Panc1 (cell line): ENCODE results near the gene NAA80. TPM values are rescaled to one million over a fixed set of nuclear protein-coding genes. Genes with fewer than 3 reads are reported as not detected.
A peak's percentile ranks its signal among the peaks of the same experiment; 100 is the strongest.

Experiments used
- ATAC-seq: fragments of 200-7000 bp; cut with Tn5 transposase; 2 replicates; pipeline ENCODE4 v1.9.1; 2020; ENCODE audit warnings: mild to moderate bottlenecking, moderate library complexity
- BruUV-seq: library from RNA; stranded (reverse); fragments of 400-500 nt; replicated peaks from 2 replicates; lab custom pipeline; 2021; lab: Mats Ljungman, UMichigan
- CTCF ChIA-PET: fragments of 300-600 bp; sonication (Branson Sonifier 250); formaldehyde crosslinking; loops from one replicate; lab custom pipeline; 2022; ENCODE audit warnings: antibody characterized with exemption; lab: Charles Lee
- POLR2A ChIA-PET: fragments of 300-600 bp; sonication (Branson Sonifier 250); formaldehyde crosslinking; loops from one replicate; lab custom pipeline; 2022; ENCODE audit warnings: antibody characterized with exemption; lab: Charles Lee
- DNase-seq: peaks from one replicate; pipeline ENCODE4 v3.0.0-alpha.2; 2010; ENCODE audit warnings: low read depth, low spot score
- H3K27ac ChIP-seq: 2 replicates; pipeline ENCODE4 v1.5.1; 2011; ENCODE audit warnings: mild to moderate bottlenecking, low read length, inconsistent platforms
- H3K27me3 ChIP-seq: fragments of 200-500 bp; sonication (Bioruptor generic); 2 replicates; pipeline ENCODE4 v1.6.0; 2014; ENCODE audit warnings: low read length, inconsistent platforms; ENCODE audit not compliant: control insufficient read depth, insufficient read depth
- H3K36me3 ChIP-seq: fragments of 200-500 bp; sonication (Bioruptor generic); 2 replicates; pipeline ENCODE4 v1.5.1; 2014; ENCODE audit warnings: inconsistent platforms, mild to moderate bottlenecking, low read length, moderate library complexity; ENCODE audit not compliant: control insufficient read depth, insufficient read depth
- H3K4me1 ChIP-seq: 2 replicates; pipeline ENCODE4 v1.5.1; 2011; ENCODE audit warnings: inconsistent platforms, mild to moderate bottlenecking, low read length, moderate library complexity; ENCODE audit not compliant: control insufficient read depth, insufficient read depth
- H3K4me3 ChIP-seq, 2 experiments: 2 replicates each; pipeline ENCODE4 v1.5.1; 2011 to 2012; ENCODE audit warnings: low read depth in 2 of 2, low read length in 2 of 2, mild to moderate bottlenecking in 2 of 2, inconsistent platforms in 1 of 2, moderate library complexity in 1 of 2
- H3K9me3 ChIP-seq: fragments of 200-500 bp; sonication (Bioruptor generic); 2 replicates; pipeline ENCODE4 v1.5.1; 2014; ENCODE audit warnings: low read depth, mild to moderate bottlenecking, inconsistent platforms, low read length, moderate library complexity; ENCODE audit not compliant: control insufficient read depth, insufficient read depth
- POLR2AphosphoS5 ChIP-seq: IDR thresholded peaks from 2 replicates; pipeline ENCODE4 v1.6.1; 2012; ENCODE audit warnings: mild to moderate bottlenecking, low read depth, low read length, moderate library complexity
- SIN3A ChIP-seq: IDR thresholded peaks from 2 replicates; pipeline ENCODE4 v1.6.1; 2012; ENCODE audit warnings: low read depth, mild to moderate bottlenecking, low read length, moderate library complexity, borderline replicate concordance; ENCODE audit not compliant: insufficient read depth
- TCF7L2 ChIP-seq: IDR thresholded peaks from 2 replicates; pipeline ENCODE4 v1.6.1; 2011; ENCODE audit warnings: mild to moderate bottlenecking, low read depth, low read length, inconsistent platforms
- in situ Hi-C: cut with HindIII; loops from 2 replicates; pipeline ENCODE4 v1.10.0; 2016; ENCODE audit warnings: low sequenced_read_pairs, low pct_unique_long_range_greater_than_20kb
- intact Hi-C: fragments of 100-400 bp; cut with micrococcal nuclease; formaldehyde crosslinking; loops from one replicate; pipeline ENCODE4 v1.10.0; 2022; ENCODE audit not compliant: unreplicated experiment
- total RNA-seq: library from RNA; stranded (reverse); gene quantifications from one replicate; pipeline ENCODE4 v1.2.1, GENCODE V29; 2021; ENCODE audit not compliant: unreplicated experiment
- TF ChIP-seq, protein P1 (sequence below): fragments of 450-650 bp; IDR thresholded peaks from 2 replicates; pipeline ENCODE4 v1.5.1; 2017; ENCODE audit warnings: mild to moderate bottlenecking
- TF ChIP-seq, protein P2 (sequence below), 2 experiments: IDR thresholded peaks; 2 replicates each; pipeline ENCODE4 v1.6.1; 2011 to 2012; ENCODE audit warnings: low read depth in 2 of 2, control low read depth in 1 of 2, low read length in 1 of 2, mild to moderate bottlenecking in 1 of 2, moderate library complexity in 1 of 2; ENCODE audit not compliant: insufficient read depth in 1 of 2

The NAA80 gene
- total RNA-seq, 1 experiment from 2014 or later, result 7.2 TPM

- ATAC-seq (no peak), DNase-seq (no peak)
- ChIA-PET POLR2A (no interaction called here), CTCF (no interaction called here)
- H3K36me3 ChIP-seq, result peaks cover 11% of the 10 kb centered on the region
- H3K27me3 ChIP-seq, result no peaks in the 10 kb centered on the region
- BruUV-seq, result no TSS peak
- TF ChIP-seq, protein P1, sequence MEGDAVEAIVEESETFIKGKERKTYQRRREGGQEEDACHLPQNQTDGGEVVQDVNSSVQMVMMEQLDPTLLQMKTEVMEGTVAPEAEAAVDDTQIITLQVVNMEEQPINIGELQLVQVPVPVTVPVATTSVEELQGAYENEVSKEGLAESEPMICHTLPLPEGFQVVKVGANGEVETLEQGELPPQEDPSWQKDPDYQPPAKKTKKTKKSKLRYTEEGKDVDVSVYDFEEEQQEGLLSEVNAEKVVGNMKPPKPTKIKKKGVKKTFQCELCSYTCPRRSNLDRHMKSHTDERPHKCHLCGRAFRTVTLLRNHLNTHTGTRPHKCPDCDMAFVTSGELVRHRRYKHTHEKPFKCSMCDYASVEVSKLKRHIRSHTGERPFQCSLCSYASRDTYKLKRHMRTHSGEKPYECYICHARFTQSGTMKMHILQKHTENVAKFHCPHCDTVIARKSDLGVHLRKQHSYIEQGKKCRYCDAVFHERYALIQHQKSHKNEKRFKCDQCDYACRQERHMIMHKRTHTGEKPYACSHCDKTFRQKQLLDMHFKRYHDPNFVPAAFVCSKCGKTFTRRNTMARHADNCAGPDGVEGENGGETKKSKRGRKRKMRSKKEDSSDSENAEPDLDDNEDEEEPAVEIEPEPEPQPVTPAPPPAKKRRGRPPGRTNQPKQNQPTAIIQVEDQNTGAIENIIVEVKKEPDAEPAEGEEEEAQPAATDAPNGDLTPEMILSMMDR, result no peak
- no peak for TF ChIP-seq SIN3A
- TF ChIP-seq, protein P2, sequence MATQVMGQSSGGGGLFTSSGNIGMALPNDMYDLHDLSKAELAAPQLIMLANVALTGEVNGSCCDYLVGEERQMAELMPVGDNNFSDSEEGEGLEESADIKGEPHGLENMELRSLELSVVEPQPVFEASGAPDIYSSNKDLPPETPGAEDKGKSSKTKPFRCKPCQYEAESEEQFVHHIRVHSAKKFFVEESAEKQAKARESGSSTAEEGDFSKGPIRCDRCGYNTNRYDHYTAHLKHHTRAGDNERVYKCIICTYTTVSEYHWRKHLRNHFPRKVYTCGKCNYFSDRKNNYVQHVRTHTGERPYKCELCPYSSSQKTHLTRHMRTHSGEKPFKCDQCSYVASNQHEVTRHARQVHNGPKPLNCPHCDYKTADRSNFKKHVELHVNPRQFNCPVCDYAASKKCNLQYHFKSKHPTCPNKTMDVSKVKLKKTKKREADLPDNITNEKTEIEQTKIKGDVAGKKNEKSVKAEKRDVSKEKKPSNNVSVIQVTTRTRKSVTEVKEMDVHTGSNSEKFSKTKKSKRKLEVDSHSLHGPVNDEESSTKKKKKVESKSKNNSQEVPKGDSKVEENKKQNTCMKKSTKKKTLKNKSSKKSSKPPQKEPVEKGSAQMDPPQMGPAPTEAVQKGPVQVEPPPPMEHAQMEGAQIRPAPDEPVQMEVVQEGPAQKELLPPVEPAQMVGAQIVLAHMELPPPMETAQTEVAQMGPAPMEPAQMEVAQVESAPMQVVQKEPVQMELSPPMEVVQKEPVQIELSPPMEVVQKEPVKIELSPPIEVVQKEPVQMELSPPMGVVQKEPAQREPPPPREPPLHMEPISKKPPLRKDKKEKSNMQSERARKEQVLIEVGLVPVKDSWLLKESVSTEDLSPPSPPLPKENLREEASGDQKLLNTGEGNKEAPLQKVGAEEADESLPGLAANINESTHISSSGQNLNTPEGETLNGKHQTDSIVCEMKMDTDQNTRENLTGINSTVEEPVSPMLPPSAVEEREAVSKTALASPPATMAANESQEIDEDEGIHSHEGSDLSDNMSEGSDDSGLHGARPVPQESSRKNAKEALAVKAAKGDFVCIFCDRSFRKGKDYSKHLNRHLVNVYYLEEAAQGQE (IDR thresholded peaks at IDR 0.05; ENCODE audit: insufficient read depth in 1 of 2, low read depth in 2 of 2, low read length in 1 of 2), result no peak
- TF ChIP-seq POLR2AphosphoS5, result no peak
- TF ChIP-seq TCF7L2, result no peak
- intact Hi-C loops, result no loop called here
- peaks cover 25% of the 10 kb centered on the region for H3K4me1 ChIP-seq
- no peaks in the 10 kb centered on the region for H3K9me3 ChIP-seq
- in situ Hi-C loops, result no loop called here
- H3K4me3 ChIP-seq, result peak overlapping the region; percentile 87 to 89
- H3K27ac ChIP-seq, result peak overlapping the region; percentile 89
These were observed 27.9 kb upstream of the NAA80 start for GRCh38 chr3:50327129-50327528.

DNA sequence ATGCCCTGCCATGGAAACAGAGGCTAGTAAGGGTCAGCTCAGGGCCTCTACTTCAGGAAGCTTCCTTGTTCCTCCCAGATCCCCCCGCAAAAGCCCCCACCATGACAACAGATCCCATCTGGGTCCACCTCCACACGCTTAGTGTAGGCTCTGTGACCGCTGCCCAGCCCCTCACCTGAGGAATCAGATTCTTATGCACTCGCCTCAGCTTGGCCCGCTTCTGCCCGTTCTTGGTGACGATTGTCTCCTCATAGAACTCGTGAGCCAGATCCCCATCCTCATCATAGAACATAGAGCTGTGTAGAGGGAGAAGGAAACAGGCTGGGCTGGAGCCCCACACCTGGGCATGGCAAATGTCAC lies 27.0 kb upstream of the NAA80 start:
- BruUV-seq, result no TSS peak
- peaks cover 27% of the 10 kb centered on the region for H3K4me1 ChIP-seq
- H3K4me3 ChIP-seq, result no peak overlapping the region
- CTCF ChIA-PET, result no interaction called here
- ATAC-seq, result no peak
- no peak for DNase-seq
- intact Hi-C loops (no loop called here), in situ Hi-C loops (no loop called here)
- no peaks in the 10 kb centered on the region for H3K9me3 ChIP-seq
- peaks cover 11% of the 10 kb centered on the region for H3K36me3 ChIP-seq
- TF ChIP-seq, protein P1, result no peak
- no peak for TF ChIP-seq TCF7L2
- no peak for TF ChIP-seq SIN3A
- TF ChIP-seq, protein P2 (IDR thresholded peaks at IDR 0.05; ENCODE audit: insufficient read depth in 1 of 2, low read depth in 2 of 2, low read length in 1 of 2), result no peak
- TF ChIP-seq POLR2AphosphoS5, result no peak
- H3K27ac ChIP-seq, result no peak overlapping the region
- POLR2A ChIA-PET, result no interaction called here
- H3K27me3 ChIP-seq, result no peaks in the 10 kb centered on the region
